B cell (primary cell): ENCODE results near the gene OR2C3. TPM values are rescaled to one million over a fixed set of nuclear protein-coding genes. Genes with fewer than 3 reads are reported as not detected.

Source experiments
- ATAC-seq: fragments of 200-7000 bp; cut with Tn5 transposase; one replicate; pipeline ENCODE4 v1.10.0; 2021; ENCODE audit warnings: low read depth, mild to moderate bottlenecking, moderate number of reproducible peaks, moderate library complexity
- CTCF ChIA-PET: fragments of 350-600 bp; sonication (Branson Sonifier 250); formaldehyde crosslinking; loops from one replicate; lab custom pipeline; 2021; ENCODE audit warnings: antibody characterized with exemption, inconsistent platforms; lab: Charles Lee
- POLR2A ChIA-PET: fragments of 350-600 bp; sonication (Branson Sonifier 250); formaldehyde crosslinking; loops from one replicate; lab custom pipeline; 2021; ENCODE audit warnings: antibody characterized with exemption; lab: Charles Lee
- DNase-seq: peaks from one replicate; pipeline ENCODE4 v3.0.0; 2013
- H2AFZ ChIP-seq: 2 replicates; pipeline ENCODE4 v1.6.1; 2012; ENCODE audit warnings: mild to moderate bottlenecking, low read depth, low read length; ENCODE audit not compliant: insufficient read depth, poor library complexity, severe bottlenecking
- H3K27ac ChIP-seq, 2 donors: 1 replicate in 1 of 2; 2 replicates in 1 of 2; pipeline ENCODE4 v1.5.1; 2012 to 2013; ENCODE audit warnings: low read length in 2 of 2, mild to moderate bottlenecking in 2 of 2, moderate library complexity in 1 of 2
- H3K27me3 ChIP-seq, 4 experiments: fragments of 200-600 bp in 1 of 4; sonication (generic) in 1 of 4; replicated peaks in 1 of 4; 1 replicate in 2 of 4; 2 replicates in 2 of 4; pipeline versions ENCODE4 v1.6.1 to v1.7.0; 2013 to 2016; ENCODE audit warnings: low read length in 3 of 4, mild to moderate bottlenecking in 2 of 4, mixed read lengths in 1 of 4, moderate library complexity in 1 of 4; ENCODE audit not compliant: insufficient read depth in 4 of 4, control insufficient read depth in 3 of 4; ENCODE audit errors: control extremely low read depth in 1 of 4
- H3K36me3 ChIP-seq, 2 experiments: replicated peaks in 1 of 2; 1 replicate in 1 of 2; 2 replicates in 1 of 2; pipeline versions ENCODE4 v1.6.1 to v1.7.1; 2013; ENCODE audit warnings: low read length in 1 of 2; ENCODE audit not compliant: insufficient read depth in 2 of 2, control insufficient read depth in 1 of 2; ENCODE audit errors: control extremely low read depth in 1 of 2, extremely low read depth in 1 of 2
- H3K4me1 ChIP-seq, 2 donors: fragments of 200-600 bp in 1 of 2; sonication (generic) in 1 of 2; 1 replicate in 1 of 2; 2 replicates in 1 of 2; pipeline versions ENCODE4 v1.5.1 to v1.6.1; 2013 to 2017; ENCODE audit warnings: low read length in 2 of 2; ENCODE audit not compliant: control insufficient read depth in 2 of 2, insufficient read depth in 2 of 2
- H3K4me2 ChIP-seq: replicated peaks from 2 replicates; pipeline ENCODE3; 2012; ENCODE audit warnings: mild to moderate bottlenecking, low read depth, low read length; ENCODE audit not compliant: poor library complexity, severe bottlenecking
- H3K4me3 ChIP-seq, 5 experiments: fragments of 200-600 bp in 1 of 5; sonication (generic) in 1 of 5; 1 replicate in 3 of 5; 2 replicates in 2 of 5; pipeline versions ENCODE4 v1.5.1 to v1.7.0; 2011 to 2016; ENCODE audit warnings: low read length in 4 of 5, mild to moderate bottlenecking in 4 of 5, low read depth in 2 of 5, control low read depth in 1 of 5, moderate library complexity in 1 of 5; ENCODE audit not compliant: insufficient read depth in 1 of 5; ENCODE audit errors: control extremely low read depth in 1 of 5, extremely low read depth in 1 of 5
- H3K79me2 ChIP-seq: fragments of 200-600 bp; sonication (generic); one replicate; pipeline ENCODE4 v1.6.0; 2016; ENCODE audit warnings: low read length; ENCODE audit not compliant: control insufficient read depth, insufficient read depth
- H3K9ac ChIP-seq: fragments of 200-600 bp; sonication (generic); 2 replicates; pipeline ENCODE4 v1.6.1; 2017; ENCODE audit warnings: mild to moderate bottlenecking, low read length, moderate library complexity
- H3K9me3 ChIP-seq, 3 donors: one replicate each; pipeline versions ENCODE4 v1.6.1 to v1.7.1; 2013; ENCODE audit warnings: low read length in 2 of 3; ENCODE audit not compliant: control insufficient read depth in 2 of 3, insufficient read depth in 1 of 3; ENCODE audit errors: control extremely low read depth in 1 of 3
- H4K20me1 ChIP-seq: 2 replicates; pipeline ENCODE4 v1.6.0; 2012; ENCODE audit warnings: mild to moderate bottlenecking, low read length; ENCODE audit not compliant: insufficient read depth, control insufficient read depth, poor library complexity, severe bottlenecking
- H3K27ac Mint-ChIP-seq: one replicate; pipeline ENCODE4 v1.8.0; 2021; ENCODE audit warnings: mixed read lengths
- H3K27me3 Mint-ChIP-seq: one replicate; pipeline ENCODE4 v1.8.0; 2021; ENCODE audit warnings: mixed read lengths
- H3K4me1 Mint-ChIP-seq: one replicate; pipeline ENCODE4 v1.8.0; 2021; ENCODE audit warnings: mixed read lengths
- H3K4me3 Mint-ChIP-seq: one replicate; pipeline ENCODE4 v1.8.0; 2021; ENCODE audit warnings: mixed read lengths
- H3K9me3 Mint-ChIP-seq: one replicate; pipeline ENCODE4 v1.8.0; 2022; ENCODE audit warnings: mixed read lengths; ENCODE audit not compliant: insufficient read depth
- EZH2 ChIP-seq: IDR thresholded peaks from 2 replicates; pipeline ENCODE4 v1.6.1; 2012; ENCODE audit warnings: borderline replicate concordance, low read depth, mild to moderate bottlenecking, moderate library complexity, low read length; ENCODE audit not compliant: insufficient read depth, poor library complexity, severe bottlenecking
- WGBS: methylation state at CpG from one replicate; pipeline ENCODE4 v1.1.5; 2013; ENCODE audit warnings: missing lambda C conversion rate; ENCODE audit not compliant: insufficient coverage; 5-methylcytosine and 5-hydroxymethylcytosine counted together
- intact Hi-C: fragments of 100-400 bp; cut with micrococcal nuclease; formaldehyde crosslinking; loops from one replicate; pipeline ENCODE4 v1.10.0; 2022
- polyA plus RNA-seq: library from polyadenylated mRNA; depleted of rRNA; stranded (reverse); fragments of >200 nt; gene quantifications from 2 replicates; pipeline ENCODE4 v1.2.3, GENCODE V29; 2012
- total RNA-seq, 2 donors: library from RNA; stranded (reverse); fragments of 120-200 nt in 1 of 2; gene quantifications; 1 replicate in 1 of 2; 2 replicates in 1 of 2; pipeline versions ENCODE4 v1.2.3 to v1.2.4, GENCODE V29; 2013 to 2022
- TF ChIP-seq, protein P1 (sequence below): fragments of 200-600 bp; IDR thresholded peaks from one replicate; pipeline ENCODE4 v1.8.0; 2022; ENCODE audit warnings: antibody characterized with exemption, mild to moderate bottlenecking

The OR2C3 gene
- total and polyA plus RNA-seq, 2 donors (not counting 1 experiment from before 2014, with no cell fraction given): not detected

DNA sequence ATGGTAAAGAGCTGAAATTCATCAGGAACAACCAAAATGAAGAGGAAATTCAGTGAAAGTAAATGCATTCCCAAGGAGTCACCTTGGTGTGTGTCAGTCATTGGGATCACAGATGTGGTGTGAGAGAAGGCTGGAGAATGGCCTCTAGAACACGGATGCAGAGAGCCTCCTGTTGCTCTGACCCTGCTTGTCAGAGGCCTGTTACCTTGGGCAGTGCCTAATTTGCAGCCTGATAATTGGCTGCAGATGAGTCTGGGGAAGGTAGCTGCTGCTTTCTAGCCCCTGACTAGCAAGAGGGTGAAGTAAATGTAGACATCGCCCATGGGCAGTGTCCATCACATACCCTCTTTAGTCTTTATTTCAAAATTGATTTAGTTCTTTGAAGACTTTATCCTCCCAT, 16.0 kb upstream of the OR2C3 start:
- Histone ChIP-seq H3K9ac (no peak overlapping the region), H3K4me1 (peaks cover 3 to 6% of the 10 kb centered on the region in 2 donors), H3K4me2 (no peak overlapping the region), H3K36me3 (no peaks in the 10 kb centered on the region), H3K27ac (no peak overlapping the region), H3K79me2 (no peaks in the 10 kb centered on the region), H4K20me1 (no peaks in the 10 kb centered on the region), H3K9me3 (peaks cover 0 to 3% (median 0%) of the 10 kb centered on the region in 3 donors), H3K4me3 (no peak overlapping the region), H2AFZ (no peak overlapping the region), H3K27me3 (peaks cover 0 to 6% (median 0%) of the 10 kb centered on the region in 4 experiments)
- Mint-ChIP-seq H3K4me3 (no peak overlapping the region), H3K27me3 (peaks cover 18% of the 10 kb centered on the region), H3K27ac (no peak overlapping the region), H3K4me1 (peaks cover 6% of the 10 kb centered on the region), H3K9me3 (no peaks in the 10 kb centered on the region)
- DNase-seq (no peak), ATAC-seq (no peak)
- intact Hi-C loops: no loop called here
- TF ChIP-seq, protein P1, sequence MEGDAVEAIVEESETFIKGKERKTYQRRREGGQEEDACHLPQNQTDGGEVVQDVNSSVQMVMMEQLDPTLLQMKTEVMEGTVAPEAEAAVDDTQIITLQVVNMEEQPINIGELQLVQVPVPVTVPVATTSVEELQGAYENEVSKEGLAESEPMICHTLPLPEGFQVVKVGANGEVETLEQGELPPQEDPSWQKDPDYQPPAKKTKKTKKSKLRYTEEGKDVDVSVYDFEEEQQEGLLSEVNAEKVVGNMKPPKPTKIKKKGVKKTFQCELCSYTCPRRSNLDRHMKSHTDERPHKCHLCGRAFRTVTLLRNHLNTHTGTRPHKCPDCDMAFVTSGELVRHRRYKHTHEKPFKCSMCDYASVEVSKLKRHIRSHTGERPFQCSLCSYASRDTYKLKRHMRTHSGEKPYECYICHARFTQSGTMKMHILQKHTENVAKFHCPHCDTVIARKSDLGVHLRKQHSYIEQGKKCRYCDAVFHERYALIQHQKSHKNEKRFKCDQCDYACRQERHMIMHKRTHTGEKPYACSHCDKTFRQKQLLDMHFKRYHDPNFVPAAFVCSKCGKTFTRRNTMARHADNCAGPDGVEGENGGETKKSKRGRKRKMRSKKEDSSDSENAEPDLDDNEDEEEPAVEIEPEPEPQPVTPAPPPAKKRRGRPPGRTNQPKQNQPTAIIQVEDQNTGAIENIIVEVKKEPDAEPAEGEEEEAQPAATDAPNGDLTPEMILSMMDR: no peak
- no peak for TF ChIP-seq EZH2
- CTCF ChIA-PET: no interaction called here
- WGBS: 80% methylated on average over 1 of the region's 2 CpGs
- POLR2A ChIA-PET: no interaction called here

DNA sequence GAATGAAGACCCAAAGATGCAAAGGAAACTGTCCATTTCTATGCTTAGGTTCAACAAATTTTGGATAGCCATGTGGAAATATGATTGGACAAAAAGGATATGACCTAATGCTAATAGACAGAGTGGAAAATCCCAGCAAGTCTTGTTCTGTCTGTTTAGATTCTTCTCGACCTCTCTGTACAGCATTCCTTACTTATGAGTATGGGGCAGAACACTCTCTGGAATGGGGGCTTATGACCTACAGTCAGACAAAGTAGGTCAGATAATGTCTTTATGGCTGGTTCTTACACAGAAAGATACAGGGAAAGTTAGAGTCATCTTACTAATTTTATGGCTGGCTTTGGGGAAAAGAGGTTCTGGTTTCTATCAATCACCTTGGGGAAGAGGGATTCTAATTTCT, 15.5 kb upstream of the OR2C3 start:
- TF ChIP-seq EZH2: no peak
- TF ChIP-seq, protein P1: no peak

More for the DNA sequence above, 15.5 kb upstream of the OR2C3 start:
- H3K4me1 Mint-ChIP-seq: peaks cover 6% of the 10 kb centered on the region
- no peak overlapping the region for H3K27ac Mint-ChIP-seq
- Histone ChIP-seq H3K4me1 (peaks cover 3 to 6% of the 10 kb centered on the region in 2 donors), H3K36me3 (no peaks in the 10 kb centered on the region), H3K9ac (no peak overlapping the region), H3K4me2 (no peak overlapping the region), H3K79me2 (no peaks in the 10 kb centered on the region), H3K27me3 (peaks cover 0 to 6% (median 0%) of the 10 kb centered on the region in 4 experiments), H3K27ac (no peak overlapping the region), H4K20me1 (no peaks in the 10 kb centered on the region), H2AFZ (no peak overlapping the region), H3K4me3 (no peak overlapping the region), H3K9me3 (peaks cover 0 to 3% (median 0%) of the 10 kb centered on the region in 3 donors)
- H3K9me3 Mint-ChIP-seq: no peaks in the 10 kb centered on the region
- peaks cover 18% of the 10 kb centered on the region for H3K27me3 Mint-ChIP-seq
- ATAC-seq (no peak), DNase-seq (no peak)
- H3K4me3 Mint-ChIP-seq: no peak overlapping the region
- intact Hi-C loops: no loop called here
- ChIA-PET CTCF (no interaction called here), POLR2A (no interaction called here)
- no CpG with 5 or more reads among the region's 1 CpG for WGBS
